ENCODE data around the gene SHD. TPM values are rescaled to one million over a fixed set of nuclear protein-coding genes. Genes with fewer than 3 reads are reported as not detected.

SHD gene
- total and polyA plus RNA-seq, 2 of the 8 experiments (the other 6 are each of a cell fraction or from before 2014, with no cell fraction given): 5.8 to 10.7 TPM

- no peak for TF ChIP-seq SP2 (IDR thresholded peaks at IDR 0.05; ENCODE audit: low read length)
- TF ChIP-seq SIN3A (conservative IDR thresholded peaks at IDR 0.05 in 1 of 2, IDR thresholded peaks at IDR 0.05 in 1 of 2; ENCODE audit: low read depth in 1 of 2, low read length in 2 of 2): no peak
- no peak for TF ChIP-seq CBX8 (IDR thresholded peaks at IDR 0.05; ENCODE audit: borderline replicate concordance, low read depth, low read length)
These were observed 44.8 kb upstream of the SHD start (continued) for GRCh38 chr19:4234142-4234861.
